IMR-90 (cell line): ENCODE data around the gene RTF1. TPM values are rescaled to one million over a fixed set of nuclear protein-coding genes. Genes with fewer than 3 reads are reported as not detected.
A peak's percentile ranks its signal among the peaks of the same experiment; 100 is the strongest.

Experiments
- ATAC-seq: fragments of 200-7000 bp; cut with Tn5 transposase; 2 replicates; pipeline ENCODE4 v1.9.1; 2020; ENCODE audit warnings: low read depth, mild to moderate bottlenecking, moderate library complexity
- BruUV-seq: library from RNA; stranded (reverse); fragments of 400-500 nt; replicated peaks from 2 replicates; lab custom pipeline; 2021; lab: Mats Ljungman, UMichigan
- CTCF ChIA-PET: fragments of 300-600 bp; formaldehyde crosslinking; extraction: SDS; loops from one replicate; lab custom pipeline; 2021; ENCODE audit warnings: antibody characterized with exemption; lab: Yijun Ruan, JAX
- POLR2A ChIA-PET: fragments of 300-600 bp; sonication (Branson Sonifier 250); formaldehyde crosslinking; loops from one replicate; lab custom pipeline; 2022; ENCODE audit warnings: antibody characterized with exemption; ENCODE audit not compliant: unreplicated experiment; lab: Charles Lee
- DNase-seq: peaks from one replicate; pipeline ENCODE4 v3.0.0; 2013
- H2AFZ ChIP-seq: replicated peaks from 2 replicates; pipeline ENCODE3; 2013; ENCODE audit warnings: low read length, mild to moderate bottlenecking; ENCODE audit not compliant: poor library complexity
- H2AK5ac ChIP-seq: 2 replicates; pipeline ENCODE4 v1.6.1; 2013; ENCODE audit warnings: low read depth, low read length, inconsistent platforms
- H2AK9ac ChIP-seq: replicated peaks from 2 replicates; pipeline ENCODE3; 2013; ENCODE audit warnings: mild to moderate bottlenecking, low read depth, low read length, moderate library complexity; ENCODE audit not compliant: poor library complexity
- H2BK120ac ChIP-seq: 2 replicates; pipeline ENCODE4 v1.6.1; 2013; ENCODE audit warnings: low read depth, low read length, inconsistent platforms
- H2BK15ac ChIP-seq: 3 replicates; pipeline ENCODE4 v1.6.1; 2013; ENCODE audit warnings: low read depth, low read length, inconsistent platforms
- H2BK20ac ChIP-seq: 2 replicates; pipeline ENCODE4 v1.6.1; 2013; ENCODE audit warnings: low read depth, mild to moderate bottlenecking, inconsistent platforms, low read length, moderate library complexity
- H2BK5ac ChIP-seq: 2 replicates; pipeline ENCODE4 v1.6.1; 2013; ENCODE audit warnings: mild to moderate bottlenecking, low read depth, low read length, inconsistent platforms; ENCODE audit not compliant: poor library complexity, severe bottlenecking
- H3K14ac ChIP-seq: replicated peaks from 2 replicates; pipeline ENCODE4 v1.6.1; 2013; ENCODE audit warnings: low read depth, low read length, inconsistent platforms
- H3K18ac ChIP-seq: 2 replicates; pipeline ENCODE4 v1.6.1; 2013; ENCODE audit warnings: low read depth, low read length, control low read depth
- H3K23ac ChIP-seq: 2 replicates; pipeline ENCODE4 v1.6.1; 2013; ENCODE audit warnings: low read depth, low read length, inconsistent platforms
- H3K27ac ChIP-seq: 2 replicates; pipeline ENCODE4 v1.5.1; 2013; ENCODE audit warnings: mild to moderate bottlenecking, control low read depth, low read length; ENCODE audit not compliant: insufficient read depth
- H3K27me3 ChIP-seq: 2 replicates; pipeline ENCODE4 v1.6.1; 2013; ENCODE audit warnings: low read length; ENCODE audit not compliant: control insufficient read depth, insufficient read depth
- H3K36me3 ChIP-seq: 2 replicates; pipeline ENCODE4 v1.6.1; 2013; ENCODE audit warnings: low read length, mixed read lengths; ENCODE audit not compliant: control insufficient read depth, insufficient read depth
- H3K4ac ChIP-seq: 2 replicates; pipeline ENCODE4 v1.6.1; 2013; ENCODE audit warnings: low read depth, low read length, inconsistent platforms
- H3K4me1 ChIP-seq: 2 replicates; pipeline ENCODE4 v1.6.1; 2013; ENCODE audit warnings: low read length, mixed read lengths; ENCODE audit not compliant: control insufficient read depth, insufficient read depth
- H3K4me2 ChIP-seq: 2 replicates; pipeline ENCODE4 v1.6.1; 2013; ENCODE audit warnings: low read depth, mild to moderate bottlenecking, control low read depth, low read length, moderate library complexity
- H3K4me3 ChIP-seq: 2 replicates; pipeline ENCODE4 v1.5.1; 2013; ENCODE audit warnings: low read depth, mild to moderate bottlenecking, control low read depth, low read length, moderate library complexity; ENCODE audit not compliant: insufficient read depth
- H3K56ac ChIP-seq: 2 replicates; pipeline ENCODE4 v1.6.1; 2013; ENCODE audit warnings: low read length, inconsistent platforms; ENCODE audit not compliant: insufficient read depth; ENCODE audit errors: extremely low read depth
- H3K79me1 ChIP-seq, 2 experiments: 2 replicates each; pipeline ENCODE4 v1.6.1; 2013; ENCODE audit warnings: low read length in 2 of 2, inconsistent platforms in 1 of 2, low read depth in 1 of 2
- H3K9ac ChIP-seq: 2 replicates; pipeline ENCODE4 v1.6.1; 2013; ENCODE audit warnings: low read depth, low read length, control low read depth
- H3K9me1 ChIP-seq: 2 replicates; pipeline ENCODE4 v1.6.1; 2013; ENCODE audit warnings: low read length, inconsistent platforms; ENCODE audit not compliant: insufficient read depth
- H3K9me3 ChIP-seq: 2 replicates; pipeline ENCODE4 v1.6.1; 2013; ENCODE audit warnings: low read length; ENCODE audit not compliant: control insufficient read depth, insufficient read depth
- H4K20me1 ChIP-seq: 2 replicates; pipeline ENCODE4 v1.6.1; 2013; ENCODE audit warnings: low read length, inconsistent platforms; ENCODE audit not compliant: insufficient read depth
- H4K5ac ChIP-seq: 2 replicates; pipeline ENCODE4 v1.6.1; 2013; ENCODE audit warnings: mild to moderate bottlenecking, low read depth, low read length, control low read depth
- H4K8ac ChIP-seq, 2 experiments: 2 replicates each; pipeline ENCODE4 v1.6.1; 2013; ENCODE audit warnings: low read depth in 2 of 2, low read length in 2 of 2, control low read depth in 1 of 2, inconsistent platforms in 1 of 2
- H4K91ac ChIP-seq: 2 replicates; pipeline ENCODE4 v1.6.1; 2013; ENCODE audit warnings: low read depth, low read length, inconsistent platforms; ENCODE audit not compliant: insufficient read depth
- CEBPB ChIP-seq: IDR thresholded peaks from 2 replicates; pipeline ENCODE4 v1.6.1; 2012; ENCODE audit warnings: low read depth, low read length, improper control_type of control experiment
- CHD1 ChIP-seq: IDR thresholded peaks from 2 replicates; pipeline ENCODE4 v1.6.1; 2012; ENCODE audit warnings: low read depth, low read length, improper control_type of control experiment
- WGBS, 2 experiments: methylation state at CpG; one replicate each; pipeline versions ENCODE4 v1.1.5 to v1.1.7; 2013; ENCODE audit warnings: missing lambda C conversion rate in 2 of 2; ENCODE audit not compliant: insufficient read length in 1 of 2; ENCODE audit errors: extremely low coverage in 2 of 2; 5-methylcytosine and 5-hydroxymethylcytosine counted together
- dilution Hi-C: fragments of 300-500 bp; cut with HindIII; formaldehyde crosslinking; loops from one replicate; pipeline ENCODE4 v1.14.3; 2018; ENCODE audit warnings: low sequenced_read_pairs; ENCODE audit not compliant: unreplicated experiment
- in situ Hi-C: fragments of 300-500 bp; cut with MboI; formaldehyde crosslinking; loops from 3 replicates; pipeline ENCODE4 v1.14.3; 2019; ENCODE audit warnings: low sequenced_read_pairs, inconsistent platforms, mixed read lengths
- intact Hi-C: fragments of 100-400 bp; cut with micrococcal nuclease; formaldehyde crosslinking; loops from 2 replicates; pipeline ENCODE4 v1.10.0; 2022
- polyA plus RNA-seq, 3 experiments: library from polyadenylated mRNA; depleted of rRNA; stranded (reverse); fragments of >200 nt; gene quantifications; 2 replicates each; pipeline ENCODE4 v1.2.3, GENCODE V29; 2012; ENCODE audit warnings: low replicate concordance in 1 of 3
- total RNA-seq: library from RNA; depleted of rRNA; stranded (reverse); fragments of >200 nt; gene quantifications from 2 replicates; pipeline ENCODE4 v1.2.3, GENCODE V29; 2012

RTF1 gene
- total and polyA plus RNA-seq, 2 of the 4 experiments (the other 2 are of a cell fraction): 15.1 to 24.3 TPM

GRCh38 chr15:41491889-41492288, 75.0 kb downstream of the RTF1 start:
- peak overlapping the region; percentile 91 for H2BK120ac ChIP-seq
- H4K20me1 ChIP-seq: no peaks in the 10 kb centered on the region
- H3K4me2 ChIP-seq: no peak overlapping the region
- H3K36me3 ChIP-seq: no peaks in the 10 kb centered on the region
- H4K91ac ChIP-seq: peak overlapping the region; percentile 34
- in situ Hi-C loops (no loop called here), intact Hi-C loops (no loop called here), dilution Hi-C loops (no loop called here)
- peak overlapping the region; percentile 72; the same call in 1 of the 2 replicates for H3K23ac ChIP-seq
- peak overlapping the region; percentile 63; the same call in 2 of the 3 replicates for H2BK15ac ChIP-seq
- H3K79me1 ChIP-seq: peaks cover 0 to 15% of the 10 kb centered on the region in 2 experiments; a peak in 2 of 4 replicates
- peak overlapping the region; percentile 98 for H2AK5ac ChIP-seq
- peaks cover 19% of the 10 kb centered on the region for H3K4me1 ChIP-seq
- H3K9me1 ChIP-seq: peaks cover 38% of the 10 kb centered on the region
- ATAC-seq (no peak), DNase-seq (no peak)
- WGBS, 2 experiments: no CpG with 5 or more reads among the region's 4 CpGs
- H2AK9ac ChIP-seq: peak overlapping the region; percentile 44
- no peak for TF ChIP-seq CEBPB
- no peak for TF ChIP-seq CHD1
- H4K8ac ChIP-seq: peak overlapping the region; percentile 39 to 77; a peak in 2 of 4 replicates
- POLR2A ChIA-PET: no interaction called here
- peak overlapping the region; percentile 65 for H2AFZ ChIP-seq
- H3K27me3 ChIP-seq: peaks cover 9% of the 10 kb centered on the region
- no peak overlapping the region for H3K4me3 ChIP-seq
- no peak overlapping the region for H3K9ac ChIP-seq
- no peak overlapping the region; the same call in 1 of the 2 replicates for H3K56ac ChIP-seq
- H3K4ac ChIP-seq: peak overlapping the region; percentile 75
- H4K5ac ChIP-seq: no peak overlapping the region
- CTCF ChIA-PET: interaction anchor here (1.1 kb wide), 1 partner anchor 26 kb away, joined by 3 read pairs; no protein-coding TSS in a partner anchor
- H3K14ac ChIP-seq: peak overlapping the region; percentile 88
- peak overlapping the region; percentile 88 for H2BK20ac ChIP-seq
- H3K9me3 ChIP-seq: no peaks in the 10 kb centered on the region
- no peak overlapping the region for H3K27ac ChIP-seq
- peak overlapping the region; percentile 54 for H2BK5ac ChIP-seq
- no peak overlapping the region for H3K18ac ChIP-seq
- no TSS peak for BruUV-seq
